BJ (cell line): Measurements from ENCODE around the gene HHLA2. TPM values are rescaled to one million over a fixed set of nuclear protein-coding genes. Genes with fewer than 3 reads are reported as not detected.

Experiments
- CTCF ChIA-PET: fragments of 350-600 bp; formaldehyde crosslinking; extraction: SDS; loops from one replicate; lab custom pipeline; 2021; ENCODE audit warnings: antibody characterized with exemption, inconsistent platforms; lab: Yijun Ruan, JAX
- POLR2A ChIA-PET: fragments of 300-600 bp; sonication (Branson Sonifier 250); formaldehyde crosslinking; extraction: SDS; loops from one replicate; lab custom pipeline; 2021; ENCODE audit warnings: antibody characterized with exemption; lab: Charles Lee
- DNase-seq: peaks from one replicate; pipeline ENCODE4 v3.0.0-alpha.2; 2011; ENCODE audit warnings: low read depth
- H3K27me3 ChIP-seq: 2 replicates; pipeline ENCODE4 v1.6.0; 2011; ENCODE audit warnings: low read length; ENCODE audit not compliant: control insufficient read depth, insufficient read depth
- H3K36me3 ChIP-seq: 2 replicates; pipeline ENCODE4 v1.5.1; 2011; ENCODE audit warnings: low read length; ENCODE audit not compliant: control insufficient read depth, insufficient read depth
- H3K4me3 ChIP-seq: 2 replicates; pipeline ENCODE4 v1.5.1; 2011; ENCODE audit warnings: low read depth, mild to moderate bottlenecking, control low read depth, low read length
- CTCF ChIP-seq: IDR thresholded peaks from 2 replicates; pipeline ENCODE4 v1.5.1; 2011; ENCODE audit warnings: low read depth, mild to moderate bottlenecking, control low read depth, inconsistent platforms, low read length, moderate library complexity; ENCODE audit not compliant: insufficient read depth
- polyA plus RNA-seq: library from polyadenylated mRNA; depleted of rRNA; stranded (reverse); fragments of >200 nt; gene quantifications from 2 replicates; pipeline ENCODE4 v1.2.3, GENCODE V29; 2011

The HHLA2 gene
- polyA plus RNA-seq, 1 experiment = not detected

- CTCF ChIA-PET = interaction anchor here (0.9 kb wide), 1 partner anchor 29 kb away, joined by 3 read pairs; no protein-coding TSS in a partner anchor
- H3K36me3 ChIP-seq = no peaks in the 10 kb centered on the region
- POLR2A ChIA-PET = no interaction called here
- H3K4me3 ChIP-seq = no peak overlapping the region
- no peak for TF ChIP-seq CTCF
- peaks cover 4% of the 10 kb centered on the region for H3K27me3 ChIP-seq
- DNase-seq = no peak
Measured at GRCh38 chr3:108388136-108389132, 92.1 kb downstream of the HHLA2 start.

- peaks cover 4% of the 10 kb centered on the region for H3K27me3 ChIP-seq
- POLR2A ChIA-PET = no interaction called here
- H3K36me3 ChIP-seq = no peaks in the 10 kb centered on the region
- no peak for TF ChIP-seq CTCF
- DNase-seq = no peak
- CTCF ChIA-PET = interaction anchor here (0.9 kb wide), 1 partner anchor 30 kb away, joined by 3 read pairs; no protein-coding TSS in a partner anchor
- H3K4me3 ChIP-seq = no peak overlapping the region
Measured at GRCh38 chr3:108389372-108389771, 93.0 kb downstream of the HHLA2 start.

GRCh38 chr3:108391917-108392593 lies 95.7 kb downstream of the HHLA2 start:
- CTCF ChIA-PET = no interaction called here
- no peak for DNase-seq
- POLR2A ChIA-PET = no interaction called here

GRCh38 chr3:108393128-108393900 lies 97.0 kb downstream of the HHLA2 start:
- POLR2A ChIA-PET = no interaction called here
- H3K4me3 ChIP-seq = no peak overlapping the region

More at GRCh38 chr3:108391917-108392593, 95.7 kb downstream of the HHLA2 start:
- Histone ChIP-seq H3K4me3 (no peak overlapping the region), H3K27me3 (peaks cover 4% of the 10 kb centered on the region), H3K36me3 (no peaks in the 10 kb centered on the region)
- TF ChIP-seq CTCF = no peak

More at GRCh38 chr3:108393128-108393900, 97.0 kb downstream of the HHLA2 start:
- H3K27me3 ChIP-seq = peaks cover 4% of the 10 kb centered on the region
- no peak for DNase-seq
- H3K36me3 ChIP-seq = no peaks in the 10 kb centered on the region
- CTCF ChIA-PET = interaction anchor here (0.5 to 1.2 kb wide), 2 partner anchors 9 to 1145 kb away, joined by 3 to 5 read pairs; no protein-coding TSS in a partner anchor
- TF ChIP-seq CTCF = no peak
